ENCODE data around the gene STRN4. TPM values are rescaled to one million over a fixed set of nuclear protein-coding genes. Genes with fewer than 3 reads are reported as not detected.
"Not testable (repeated sequence)": the region's sequence is repeated elsewhere in the genome, so short reads cannot be mapped to it uniquely, and the experiment has no call there.

Gene STRN4
- total RNA-seq, 4 donors from 2014 or later: 33.6 to 92.3 (median 64.7) TPM

- no peak for TF ChIP-seq CTCF (IDR thresholded peaks at IDR 0.05)
- ATAC-seq (ENCODE audit: low FRiP score): peak; percentile 65
Observed at GRCh38 chr19:46717034-46717715, 29.1 kb downstream of the STRN4 start, which contains the start of gene PRKD2. TSS of gene PRKD2 (minus strand) at chr19:46717114. CDS start at chr19:46716370, 744 bp downstream.

DNA sequence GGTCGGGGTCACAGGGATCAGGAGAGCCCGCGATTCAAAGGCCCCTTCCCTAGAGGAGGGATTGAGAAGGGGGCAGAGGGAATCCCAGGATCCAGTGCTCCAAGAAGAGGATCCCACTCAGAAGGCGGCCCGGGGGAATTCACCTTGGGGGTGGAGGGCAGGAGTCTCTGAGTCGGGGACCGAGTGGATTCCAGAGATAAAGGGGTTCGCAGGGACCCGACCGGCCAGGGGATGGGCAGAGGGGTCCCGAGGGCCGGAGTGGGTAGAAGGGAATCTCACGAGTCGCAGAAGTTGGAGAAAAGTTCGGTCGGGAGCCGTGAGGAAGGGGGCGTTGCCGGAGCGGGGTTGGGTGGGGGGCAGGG is 29.6 kb downstream of the STRN4 start:
- DNase-seq (ENCODE audit: low spot score) (no peak), ATAC-seq (ENCODE audit: low FRiP score) (no peak)
- TF ChIP-seq CTCF (IDR thresholded peaks at IDR 0.05): no peak

More at GRCh38 chr19:46717034-46717715, 29.1 kb downstream of the STRN4 start, which contains the start of gene PRKD2:
- DNase-seq (ENCODE audit: low spot score): peak; percentile 75

DNA sequence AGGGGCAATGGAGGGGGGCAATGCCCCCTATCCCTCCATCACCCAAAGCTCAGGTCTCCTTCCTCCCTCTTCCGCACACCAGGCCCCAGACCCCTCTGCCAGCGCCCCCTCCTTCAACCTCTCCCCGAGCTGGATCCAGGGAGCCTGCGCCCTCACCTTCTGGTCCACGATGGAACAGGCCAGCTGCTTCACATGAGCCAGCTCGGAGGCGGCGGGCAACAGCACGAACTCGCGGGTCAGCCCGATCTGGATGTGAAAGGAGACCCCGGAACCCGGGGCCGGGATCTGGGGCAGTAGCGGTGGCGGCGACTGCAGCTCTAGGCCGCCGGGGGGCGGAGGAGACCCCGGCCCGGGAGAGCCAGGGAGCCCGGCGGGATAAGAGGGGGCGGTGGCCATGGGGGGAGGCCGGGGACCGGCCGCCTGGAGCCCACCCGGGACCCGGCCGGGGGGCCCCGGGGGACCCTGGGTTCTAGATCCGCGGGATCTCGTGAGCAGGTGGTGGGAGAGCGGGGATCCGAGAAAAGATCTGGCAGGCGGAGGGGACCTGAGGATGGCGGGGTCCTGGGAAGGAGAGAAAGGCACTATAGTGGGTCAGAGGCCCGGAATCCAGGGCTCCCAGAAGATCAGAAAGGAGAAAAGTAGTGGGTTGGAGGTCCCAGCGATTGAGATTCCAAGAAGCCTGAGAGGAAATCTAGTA is 30.1 kb downstream of the STRN4 start:
- ATAC-seq (ENCODE audit: low FRiP score) (no peak), DNase-seq (ENCODE audit: low spot score) (no peak)
- no peak for TF ChIP-seq CTCF (IDR thresholded peaks at IDR 0.05)

DNA sequence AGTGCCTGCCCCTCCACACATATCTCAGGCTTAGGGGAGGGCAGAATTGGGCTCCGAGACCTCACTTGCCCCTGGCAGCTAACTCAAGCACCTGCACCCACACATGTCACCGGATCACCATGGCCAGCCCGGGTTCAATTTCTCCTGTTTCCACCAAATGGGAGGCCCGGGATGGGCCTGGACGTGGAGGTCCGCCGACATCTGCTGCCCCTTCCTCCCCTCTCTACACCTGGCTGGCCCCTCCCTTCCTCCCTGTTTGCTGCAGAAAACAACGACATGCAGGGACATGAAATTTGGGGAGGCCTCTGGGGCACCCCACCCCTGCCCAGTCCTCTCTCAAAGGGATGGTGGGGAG is 30.7 kb downstream of the STRN4 start:
- no peak for TF ChIP-seq CTCF (IDR thresholded peaks at IDR 0.05)
- no peak for DNase-seq (ENCODE audit: low spot score)

GRCh38 chr19:46714444-46715106 is 31.7 kb downstream of the STRN4 start:
- ATAC-seq (ENCODE audit: low FRiP score): no peak
- TF ChIP-seq CTCF (IDR thresholded peaks at IDR 0.05): no peak
- no peak for DNase-seq (ENCODE audit: low spot score)

More for the DNA sequence above, 30.7 kb downstream of the STRN4 start:
- ATAC-seq (ENCODE audit: low FRiP score): no peak

DNA sequence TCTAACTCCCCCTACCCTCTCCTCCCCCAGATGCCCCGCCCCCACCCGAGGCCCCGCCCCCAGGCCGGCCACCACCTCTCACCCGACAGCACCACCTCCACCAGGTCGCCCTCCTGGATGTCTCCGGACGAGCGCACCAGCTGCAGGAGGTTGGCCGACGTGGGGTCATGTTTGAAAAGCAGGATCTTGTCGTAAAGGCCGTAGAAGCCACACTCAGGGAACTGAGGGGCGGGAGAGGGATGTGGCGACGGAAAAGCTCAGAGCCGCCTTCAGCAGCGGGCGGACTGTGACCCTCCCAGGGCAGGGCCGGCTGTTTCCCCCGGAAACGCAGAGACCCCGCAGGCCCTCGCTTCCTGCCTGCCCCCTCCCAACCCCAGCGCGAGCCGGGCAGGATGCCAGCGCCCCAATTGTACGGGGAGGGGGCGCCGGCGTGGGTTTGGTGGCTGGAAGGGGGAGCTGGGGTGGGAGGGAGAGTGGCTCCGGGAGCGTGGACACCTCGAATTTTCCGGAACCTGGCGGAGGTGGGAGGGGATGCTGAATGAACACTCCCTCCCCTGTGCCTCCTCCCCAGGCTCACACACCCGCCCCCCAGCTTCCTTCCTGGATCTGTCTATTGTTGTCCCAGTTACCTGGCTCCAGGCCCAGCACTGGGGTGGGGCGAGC is 32.3 kb downstream of the STRN4 start:
- TF ChIP-seq CTCF (IDR thresholded peaks at IDR 0.05): no peak
- peak; percentile 52 for ATAC-seq (ENCODE audit: low FRiP score)
- DNase-seq (ENCODE audit: low spot score): peak; percentile 84

GRCh38 chr19:46712768-46713338 is 33.4 kb downstream of the STRN4 start:
- DNase-seq (ENCODE audit: low spot score); ATAC-seq (ENCODE audit: low FRiP score): not testable (repeated sequence)
